Caco-2 (cell line): ENCODE data around the gene SPATA19. TPM values are rescaled to one million over a fixed set of nuclear protein-coding genes. Genes with fewer than 3 reads are reported as not detected.

Experiments
- BruUV-seq: library from RNA; stranded (reverse); fragments of 400-500 nt; replicated peaks from 2 replicates; lab custom pipeline; 2021; lab: Mats Ljungman, UMichigan
- CTCF ChIA-PET: fragments of 300-600 bp; sonication (Branson Sonifier 250); formaldehyde crosslinking; loops from one replicate; lab custom pipeline; 2022; ENCODE audit warnings: antibody characterized with exemption; lab: Charles Lee
- POLR2A ChIA-PET: fragments of 300-600 bp; sonication (Branson Sonifier 250); formaldehyde crosslinking; loops from one replicate; lab custom pipeline; 2022; ENCODE audit warnings: antibody characterized with exemption; lab: Charles Lee
- DNase-seq, 2 experiments: peaks; one replicate each; pipeline versions ENCODE4 v3.0.0 to v3.0.0-alpha.2; 2020 to 2022
- H3K27me3 ChIP-seq: replicated peaks from 2 replicates; pipeline ENCODE4 v1.6.0; 2011; ENCODE audit warnings: low read length; ENCODE audit not compliant: control insufficient read depth, insufficient read depth
- H3K36me3 ChIP-seq: 2 replicates; pipeline ENCODE4 v1.5.1; 2011; ENCODE audit warnings: low read length; ENCODE audit not compliant: control insufficient read depth, insufficient read depth
- H3K4me1 ChIP-seq: fragments of 250-450 bp; sonication (Bioruptor Pico); 2 replicates; pipeline ENCODE4 v1.5.1; 2020; ENCODE audit warnings: mild to moderate bottlenecking
- H3K4me3 ChIP-seq: 2 replicates; pipeline ENCODE4 v1.5.1; 2011; ENCODE audit warnings: low read depth, mild to moderate bottlenecking, control low read depth, low read length
- H3K9me3 ChIP-seq: fragments of 250-450 bp; sonication (Bioruptor Pico); 2 replicates; pipeline ENCODE4 v1.5.1; 2020; ENCODE audit warnings: mild to moderate bottlenecking, moderate library complexity
- H3K27ac Mint-ChIP-seq: one replicate; pipeline ENCODE4 v1.8.0; 2022; ENCODE audit warnings: mixed read lengths; ENCODE audit not compliant: unreplicated experiment
- H3K27me3 Mint-ChIP-seq: one replicate; pipeline ENCODE4 v1.8.0; 2022; ENCODE audit warnings: mixed read lengths; ENCODE audit not compliant: insufficient read depth, unreplicated experiment
- H3K36me3 Mint-ChIP-seq: one replicate; pipeline ENCODE4 v1.8.0; 2022; ENCODE audit warnings: mild to moderate bottlenecking, mixed read lengths; ENCODE audit not compliant: insufficient read depth, unreplicated experiment
- H3K4me1 Mint-ChIP-seq: one replicate; pipeline ENCODE4 v1.8.0; 2022; ENCODE audit warnings: low read depth, mixed read lengths; ENCODE audit not compliant: unreplicated experiment
- H3K4me3 Mint-ChIP-seq: one replicate; pipeline ENCODE4 v1.8.0; 2022; ENCODE audit warnings: mild to moderate bottlenecking, moderate library complexity, mixed read lengths; ENCODE audit not compliant: unreplicated experiment
- H3K9me3 Mint-ChIP-seq: one replicate; pipeline ENCODE4 v1.8.0; 2022; ENCODE audit warnings: mixed read lengths; ENCODE audit not compliant: unreplicated experiment
- intact Hi-C: fragments of 100-400 bp; cut with micrococcal nuclease; formaldehyde crosslinking; loops from one replicate; pipeline ENCODE4 v1.10.0; 2022; ENCODE audit not compliant: unreplicated experiment
- total RNA-seq: library from RNA; stranded (reverse); gene quantifications from 2 replicates; pipeline ENCODE4 v1.2.3, GENCODE V29; 2022
- TF ChIP-seq, protein P1 (sequence below), 2 experiments: fragments of 200-600 bp in 1 of 2; IDR thresholded peaks; 1 replicate in 1 of 2; 2 replicates in 1 of 2; pipeline versions ENCODE4 v1.5.1 to v1.8.0; 2011 to 2022; ENCODE audit warnings: antibody characterized with exemption in 1 of 2, control low read depth in 1 of 2, inconsistent platforms in 1 of 2, low read depth in 1 of 2, low read length in 1 of 2, mild to moderate bottlenecking in 1 of 2, moderate library complexity in 1 of 2; ENCODE audit not compliant: insufficient read depth in 1 of 2, severe bottlenecking in 1 of 2, unreplicated experiment in 1 of 2

Gene SPATA19
- total RNA-seq, 1 experiment from 2014 or later = not detected

DNA sequence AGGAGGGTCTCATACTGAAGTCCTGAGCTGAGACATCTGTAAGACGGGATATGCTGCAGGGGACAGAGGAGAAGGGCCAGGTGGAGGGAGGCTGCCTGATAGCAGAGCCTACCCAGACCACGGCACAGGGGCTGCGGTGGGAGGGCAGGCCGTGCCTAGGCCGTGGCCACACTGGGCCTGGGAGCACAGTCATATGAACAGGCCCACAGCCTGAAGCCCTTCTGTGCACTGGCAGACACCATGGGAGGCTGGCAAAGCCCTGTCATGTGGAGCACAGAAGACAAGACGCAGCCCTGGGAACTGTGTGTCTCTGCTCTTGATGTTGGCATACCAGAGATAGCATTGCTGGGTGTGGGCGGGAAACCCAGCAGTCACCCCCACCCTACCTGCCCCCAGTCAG, 3.3 kb downstream of the SPATA19 start:
- Mint-ChIP-seq H3K27ac (no peak overlapping the region), H3K9me3 (peaks cover 9% of the 10 kb centered on the region), H3K4me1 (no peaks in the 10 kb centered on the region), H3K36me3 (no peaks in the 10 kb centered on the region), H3K4me3 (no peak overlapping the region), H3K27me3 (peaks cover 17% of the 10 kb centered on the region)
- H3K36me3 ChIP-seq = no peaks in the 10 kb centered on the region
- intact Hi-C loops = no loop called here
- H3K4me3 ChIP-seq = no peak overlapping the region
- no peaks in the 10 kb centered on the region for H3K27me3 ChIP-seq
- no TSS peak for BruUV-seq
- ChIA-PET POLR2A (no interaction called here), CTCF (no interaction called here)
- no peak for DNase-seq
- peaks cover 6% of the 10 kb centered on the region; the same call in 1 of the 2 replicates for H3K4me1 ChIP-seq
- TF ChIP-seq, protein P1, sequence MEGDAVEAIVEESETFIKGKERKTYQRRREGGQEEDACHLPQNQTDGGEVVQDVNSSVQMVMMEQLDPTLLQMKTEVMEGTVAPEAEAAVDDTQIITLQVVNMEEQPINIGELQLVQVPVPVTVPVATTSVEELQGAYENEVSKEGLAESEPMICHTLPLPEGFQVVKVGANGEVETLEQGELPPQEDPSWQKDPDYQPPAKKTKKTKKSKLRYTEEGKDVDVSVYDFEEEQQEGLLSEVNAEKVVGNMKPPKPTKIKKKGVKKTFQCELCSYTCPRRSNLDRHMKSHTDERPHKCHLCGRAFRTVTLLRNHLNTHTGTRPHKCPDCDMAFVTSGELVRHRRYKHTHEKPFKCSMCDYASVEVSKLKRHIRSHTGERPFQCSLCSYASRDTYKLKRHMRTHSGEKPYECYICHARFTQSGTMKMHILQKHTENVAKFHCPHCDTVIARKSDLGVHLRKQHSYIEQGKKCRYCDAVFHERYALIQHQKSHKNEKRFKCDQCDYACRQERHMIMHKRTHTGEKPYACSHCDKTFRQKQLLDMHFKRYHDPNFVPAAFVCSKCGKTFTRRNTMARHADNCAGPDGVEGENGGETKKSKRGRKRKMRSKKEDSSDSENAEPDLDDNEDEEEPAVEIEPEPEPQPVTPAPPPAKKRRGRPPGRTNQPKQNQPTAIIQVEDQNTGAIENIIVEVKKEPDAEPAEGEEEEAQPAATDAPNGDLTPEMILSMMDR (IDR thresholded peaks at IDR 0.05; ENCODE audit: insufficient read depth in 1 of 2, low read depth in 1 of 2, low read length in 1 of 2, severe bottlenecking in 1 of 2, unreplicated experiment in 1 of 2) = no peak
- H3K9me3 ChIP-seq = peaks cover 7% of the 10 kb centered on the region; the same call in 1 of the 2 replicates

DNA sequence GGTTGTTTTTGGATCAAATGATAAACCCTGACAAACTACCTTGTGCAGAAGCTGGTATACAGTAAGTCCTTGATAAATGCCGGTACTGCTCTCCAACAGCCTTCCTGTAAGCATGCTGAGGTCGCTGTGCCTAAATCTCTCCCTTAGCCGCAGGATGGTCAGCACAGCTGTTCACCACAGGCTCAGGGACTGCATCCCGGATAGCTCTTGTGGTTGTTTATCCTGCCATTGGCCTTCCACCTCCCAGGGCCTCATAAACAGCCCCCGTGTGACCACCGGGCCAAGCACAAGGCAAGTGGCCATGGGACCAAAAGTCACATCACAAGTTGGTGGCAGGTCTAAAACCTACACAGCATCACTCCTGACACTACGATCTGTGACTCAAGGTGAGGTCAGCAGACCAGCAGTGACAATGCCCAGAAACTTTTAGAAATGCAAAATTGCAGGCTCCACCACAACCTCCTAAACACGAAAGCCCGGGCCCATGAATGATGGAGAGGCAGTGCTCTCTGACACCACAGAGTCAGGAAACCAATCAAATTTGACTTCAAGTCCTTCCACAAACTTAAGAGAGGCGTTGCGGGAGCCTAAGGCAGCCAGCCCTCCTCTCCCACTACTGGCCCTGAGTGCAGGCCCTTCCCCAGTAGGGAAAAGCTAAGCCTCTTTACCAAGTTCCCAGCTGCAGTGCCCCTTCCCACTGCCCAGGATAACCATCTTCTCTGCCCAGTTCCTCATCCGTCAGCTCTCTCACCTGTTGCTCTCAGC, 3.9 kb downstream of the SPATA19 start:
- H3K4me1 Mint-ChIP-seq = no peaks in the 10 kb centered on the region
- POLR2A ChIA-PET = no interaction called here

DNA sequence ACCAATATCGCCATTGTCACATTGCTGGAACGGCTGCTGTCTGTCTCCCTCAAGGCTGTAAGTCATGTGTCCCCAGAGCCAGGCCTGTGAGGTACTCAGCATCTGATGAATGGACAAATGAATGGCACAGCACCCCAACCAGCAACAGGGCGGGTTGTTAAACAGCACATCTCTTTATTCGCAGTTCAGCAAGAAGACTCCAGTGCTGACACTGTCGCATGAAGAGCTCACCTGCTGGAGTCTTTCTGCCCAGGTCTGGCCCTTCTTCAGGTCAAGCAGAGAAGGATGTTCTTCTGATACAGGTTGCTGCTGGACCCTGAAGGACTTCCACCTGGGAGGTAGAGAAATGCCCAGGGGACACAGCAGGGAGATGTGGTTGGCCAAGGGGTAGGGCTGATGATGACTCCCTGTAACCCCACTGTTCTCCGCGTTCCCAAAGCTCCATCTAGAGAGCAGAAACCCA, 4.8 kb downstream of the SPATA19 start:
- TF ChIP-seq, protein P1 (IDR thresholded peaks at IDR 0.05; ENCODE audit: insufficient read depth in 1 of 2, low read depth in 1 of 2, low read length in 1 of 2, severe bottlenecking in 1 of 2, unreplicated experiment in 1 of 2) = no peak
- H3K4me1 Mint-ChIP-seq = no peaks in the 10 kb centered on the region
- H3K9me3 ChIP-seq = peaks cover 7% of the 10 kb centered on the region; the same call in 1 of the 2 replicates
- H3K4me3 ChIP-seq = no peak overlapping the region
- CTCF ChIA-PET = no interaction called here
- H3K27me3 Mint-ChIP-seq = peaks cover 9% of the 10 kb centered on the region
- no peaks in the 10 kb centered on the region for H3K36me3 ChIP-seq
- H3K9me3 Mint-ChIP-seq = peaks cover 9% of the 10 kb centered on the region
- DNase-seq = no peak
- H3K36me3 Mint-ChIP-seq = no peaks in the 10 kb centered on the region
- H3K4me3 Mint-ChIP-seq = no peak overlapping the region
- no peak overlapping the region for H3K27ac Mint-ChIP-seq
- intact Hi-C loops = no loop called here
- peaks cover 6% of the 10 kb centered on the region; the same call in 1 of the 2 replicates for H3K4me1 ChIP-seq
- POLR2A ChIA-PET = no interaction called here
- BruUV-seq = no TSS peak
- H3K27me3 ChIP-seq = no peaks in the 10 kb centered on the region

More for the DNA sequence above, 3.9 kb downstream of the SPATA19 start:
- Histone ChIP-seq H3K9me3 (peaks cover 7% of the 10 kb centered on the region; the same call in 1 of the 2 replicates), H3K36me3 (no peaks in the 10 kb centered on the region), H3K27me3 (no peaks in the 10 kb centered on the region), H3K4me3 (no peak overlapping the region), H3K4me1 (peaks cover 6% of the 10 kb centered on the region; the same call in 1 of the 2 replicates)
- intact Hi-C loops = no loop called here
- Mint-ChIP-seq H3K4me3 (no peak overlapping the region), H3K27ac (no peak overlapping the region), H3K27me3 (peaks cover 14% of the 10 kb centered on the region), H3K9me3 (peaks cover 9% of the 10 kb centered on the region), H3K36me3 (no peaks in the 10 kb centered on the region)
- TF ChIP-seq, protein P1 (IDR thresholded peaks at IDR 0.05; ENCODE audit: insufficient read depth in 1 of 2, low read depth in 1 of 2, low read length in 1 of 2, severe bottlenecking in 1 of 2, unreplicated experiment in 1 of 2) = no peak
- no TSS peak for BruUV-seq
- CTCF ChIA-PET = no interaction called here
- DNase-seq = no peak
